Mesendoderm (in vitro differentiated cells): ENCODE results near the gene FYB1.

Experiments used
- DNase-seq: peaks from one replicate; pipeline ENCODE4 v3.0.0; 2013
- H2AK5ac ChIP-seq: 2 replicates; pipeline ENCODE4 v1.6.1; 2013; ENCODE audit warnings: low read length, inconsistent platforms
- H2BK120ac ChIP-seq: 2 replicates; pipeline ENCODE4 v1.6.1; 2013; ENCODE audit warnings: low read depth, mild to moderate bottlenecking, low read length, moderate library complexity, mixed read lengths
- H2BK15ac ChIP-seq: replicated peaks from 2 replicates; pipeline ENCODE4 v1.6.1; 2013; ENCODE audit warnings: low read depth, mild to moderate bottlenecking, moderate library complexity
- H2BK5ac ChIP-seq: 2 replicates; pipeline ENCODE4 v1.6.1; 2013; ENCODE audit warnings: low read length, inconsistent platforms
- H3K18ac ChIP-seq: 2 replicates; pipeline ENCODE4 v1.6.1; 2013; ENCODE audit warnings: mild to moderate bottlenecking, low read length, mixed read lengths
- H3K23ac ChIP-seq: one replicate; pipeline ENCODE4 v1.6.1; 2013; ENCODE audit warnings: low read length
- H3K27ac ChIP-seq: 2 replicates; pipeline ENCODE4 v1.5.1; 2013; ENCODE audit warnings: low read depth, mild to moderate bottlenecking, inconsistent platforms, low read length, moderate library complexity
- H3K27me3 ChIP-seq: 2 replicates; pipeline ENCODE4 v1.6.1; 2013; ENCODE audit warnings: low read length, control low read depth, mild to moderate bottlenecking, inconsistent platforms; ENCODE audit not compliant: insufficient read depth, poor library complexity
- H3K36me3 ChIP-seq: 2 replicates; pipeline ENCODE4 v1.6.1; 2013; ENCODE audit warnings: low read length, inconsistent platforms; ENCODE audit not compliant: control insufficient read depth, insufficient read depth
- H3K4ac ChIP-seq: one replicate; pipeline ENCODE4 v1.6.1; 2013; ENCODE audit warnings: low read depth, mild to moderate bottlenecking, low read length, moderate library complexity
- H3K4me1 ChIP-seq: 2 replicates; pipeline ENCODE4 v1.6.1; 2013; ENCODE audit warnings: low read depth, low read length, inconsistent platforms; ENCODE audit not compliant: control insufficient read depth
- H3K4me2 ChIP-seq: 2 replicates; pipeline ENCODE4 v1.6.1; 2013; ENCODE audit warnings: low read length
- H3K4me3 ChIP-seq: 2 replicates; pipeline ENCODE4 v1.5.1; 2013; ENCODE audit warnings: mild to moderate bottlenecking, low read length
- H3K56ac ChIP-seq: one replicate; pipeline ENCODE4 v1.6.1; 2013; ENCODE audit warnings: low read length
- H3K79me1 ChIP-seq: 2 replicates; pipeline ENCODE4 v1.6.1; 2013; ENCODE audit warnings: low read length, inconsistent platforms
- H3K79me2 ChIP-seq: 2 replicates; pipeline ENCODE4 v1.6.1; 2013; ENCODE audit warnings: mild to moderate bottlenecking, low read length; ENCODE audit not compliant: control insufficient read depth, insufficient read depth
- H3K9ac ChIP-seq: 2 replicates; pipeline ENCODE4 v1.6.1; 2013; ENCODE audit warnings: low read length, inconsistent platforms
- H4K5ac ChIP-seq: one replicate; pipeline ENCODE4 v1.6.1; 2013; ENCODE audit warnings: low read length
- H4K8ac ChIP-seq: one replicate; pipeline ENCODE4 v1.6.1; 2013; ENCODE audit warnings: low read depth, mild to moderate bottlenecking, control low read depth, low read length, moderate library complexity
- WGBS: extraction: QIAGEN DNeasy Blood & Tissue Kit; methylation state at CpG from one replicate; pipeline ENCODE4 v1.1.7; 2013; ENCODE audit warnings: low lambda C conversion rate, missing lambda C conversion rate; ENCODE audit not compliant: insufficient coverage; ENCODE audit errors: extremely low coverage; 5-methylcytosine and 5-hydroxymethylcytosine counted together

Gene FYB1

GRCh38 chr5:39063037-39063436, 156.3 kb downstream of the FYB1 start:
- no peak overlapping the region for H3K27ac ChIP-seq
- no peak overlapping the region for H3K9ac ChIP-seq

GRCh38 chr5:39062530-39062929, 156.8 kb downstream of the FYB1 start:
- Histone ChIP-seq H3K9ac (no peak overlapping the region), H3K4me1 (no peaks in the 10 kb centered on the region), H3K56ac (no peak overlapping the region), H3K23ac (no peak overlapping the region), H2BK15ac (no peak overlapping the region), H3K4ac (no peak overlapping the region), H3K18ac (no peak overlapping the region), H3K4me2 (no peak overlapping the region), H2BK5ac (no peak overlapping the region), H3K79me2 (peaks cover 3% of the 10 kb centered on the region), H2AK5ac (no peak overlapping the region), H3K79me1 (no peaks in the 10 kb centered on the region), H4K5ac (no peak overlapping the region), H3K4me3 (no peak overlapping the region), H4K8ac (no peak overlapping the region), H3K36me3 (no peaks in the 10 kb centered on the region), H2BK120ac (no peak overlapping the region), H3K27ac (no peak overlapping the region), H3K27me3 (no peaks in the 10 kb centered on the region)
- no peak for DNase-seq

More at GRCh38 chr5:39063037-39063436, 156.3 kb downstream of the FYB1 start:
- no peaks in the 10 kb centered on the region for H3K27me3 ChIP-seq
- no peak overlapping the region for H3K56ac ChIP-seq
- no peak overlapping the region for H3K4ac ChIP-seq
- H3K36me3 ChIP-seq, result no peaks in the 10 kb centered on the region
- no peak overlapping the region for H2BK120ac ChIP-seq
- H4K5ac ChIP-seq, result no peak overlapping the region
- no CpG with 5 or more reads among the region's 2 CpGs for WGBS
- H3K79me2 ChIP-seq, result peaks cover 5% of the 10 kb centered on the region
- no peak overlapping the region for H3K23ac ChIP-seq
- DNase-seq, result no peak
- no peak overlapping the region for H3K4me3 ChIP-seq
- no peaks in the 10 kb centered on the region for H3K79me1 ChIP-seq
- H4K8ac ChIP-seq, result no peak overlapping the region
- H2BK15ac ChIP-seq, result no peak overlapping the region
- no peaks in the 10 kb centered on the region for H3K4me1 ChIP-seq
- H2AK5ac ChIP-seq, result no peak overlapping the region
- no peak overlapping the region for H2BK5ac ChIP-seq
- no peak overlapping the region for H3K18ac ChIP-seq
- H3K4me2 ChIP-seq, result no peak overlapping the region

- H3K56ac ChIP-seq, result no peak overlapping the region
- H3K23ac ChIP-seq, result no peak overlapping the region
- no peak overlapping the region for H3K4ac ChIP-seq
- DNase-seq, result no peak
- H3K18ac ChIP-seq, result no peak overlapping the region
- no peaks in the 10 kb centered on the region for H3K79me1 ChIP-seq
- H3K4me1 ChIP-seq, result no peaks in the 10 kb centered on the region
- H3K4me2 ChIP-seq, result no peak overlapping the region
- H3K9ac ChIP-seq, result no peak overlapping the region
- H2BK5ac ChIP-seq, result no peak overlapping the region
- no peak overlapping the region for H3K4me3 ChIP-seq
- H2AK5ac ChIP-seq, result no peak overlapping the region
- H2BK120ac ChIP-seq, result no peak overlapping the region
- no peak overlapping the region for H4K8ac ChIP-seq
- H4K5ac ChIP-seq, result no peak overlapping the region
- no peaks in the 10 kb centered on the region for H3K36me3 ChIP-seq
- WGBS, result 100% methylated on average over 1 of the region's 3 CpGs
- H2BK15ac ChIP-seq, result no peak overlapping the region
- no peak overlapping the region for H3K27ac ChIP-seq
- H3K79me2 ChIP-seq, result peaks cover 3% of the 10 kb centered on the region
- no peaks in the 10 kb centered on the region for H3K27me3 ChIP-seq
These were observed 157.3 kb downstream of the FYB1 start for GRCh38 chr5:39062104-39062503.

- H3K36me3 ChIP-seq, result no peaks in the 10 kb centered on the region
- H3K4ac ChIP-seq, result no peak overlapping the region
- DNase-seq, result no peak
- H4K8ac ChIP-seq, result no peak overlapping the region
- no peak overlapping the region for H2AK5ac ChIP-seq
- H3K27ac ChIP-seq, result no peak overlapping the region
- H3K79me2 ChIP-seq, result peaks cover 2% of the 10 kb centered on the region
- no peak overlapping the region for H3K56ac ChIP-seq
- H3K23ac ChIP-seq, result no peak overlapping the region
- no peaks in the 10 kb centered on the region for H3K4me1 ChIP-seq
- H3K27me3 ChIP-seq, result no peaks in the 10 kb centered on the region
- WGBS, result no CpG with 5 or more reads among the region's 2 CpGs
- no peak overlapping the region for H2BK5ac ChIP-seq
- peaks cover 4% of the 10 kb centered on the region for H3K79me1 ChIP-seq
- H2BK15ac ChIP-seq, result no peak overlapping the region
- H3K4me2 ChIP-seq, result no peak overlapping the region
- H3K18ac ChIP-seq, result no peak overlapping the region
- H3K9ac ChIP-seq, result no peak overlapping the region
- H2BK120ac ChIP-seq, result no peak overlapping the region
- no peak overlapping the region for H4K5ac ChIP-seq
- no peak overlapping the region for H3K4me3 ChIP-seq
These were observed 160.3 kb downstream of the FYB1 start for GRCh38 chr5:39059064-39059463.

GRCh38 chr5:39058178-39058921, 161.0 kb downstream of the FYB1 start:
- Histone ChIP-seq H3K18ac (no peak overlapping the region), H3K9ac (no peak overlapping the region), H3K4me1 (no peaks in the 10 kb centered on the region), H4K5ac (no peak overlapping the region), H2AK5ac (no peak overlapping the region), H3K79me2 (peaks cover 2% of the 10 kb centered on the region), H3K23ac (no peak overlapping the region), H3K4ac (no peak overlapping the region), H4K8ac (no peak overlapping the region), H2BK15ac (no peak overlapping the region), H3K56ac (no peak overlapping the region), H2BK5ac (no peak overlapping the region), H3K27me3 (no peaks in the 10 kb centered on the region), H3K36me3 (no peaks in the 10 kb centered on the region), H3K4me3 (no peak overlapping the region), H3K27ac (no peak overlapping the region), H2BK120ac (no peak overlapping the region), H3K79me1 (peaks cover 4% of the 10 kb centered on the region), H3K4me2 (no peak overlapping the region)
- no peak for DNase-seq
- no CpG with 5 or more reads among the region's 2 CpGs for WGBS

- Histone ChIP-seq H3K4me2 (no peak overlapping the region), H3K79me2 (peaks cover 2% of the 10 kb centered on the region), H2BK5ac (no peak overlapping the region), H3K4me3 (no peak overlapping the region), H2BK15ac (no peak overlapping the region), H2AK5ac (no peak overlapping the region), H3K23ac (no peak overlapping the region), H3K27me3 (no peaks in the 10 kb centered on the region), H4K5ac (no peak overlapping the region), H4K8ac (no peak overlapping the region), H3K4me1 (no peaks in the 10 kb centered on the region), H3K79me1 (peaks cover 4% of the 10 kb centered on the region), H3K4ac (no peak overlapping the region), H3K56ac (no peak overlapping the region), H3K18ac (no peak overlapping the region), H3K27ac (no peak overlapping the region), H2BK120ac (no peak overlapping the region), H3K36me3 (no peaks in the 10 kb centered on the region), H3K9ac (no peak overlapping the region)
- no CpG with 5 or more reads among the region's 2 CpGs for WGBS
- DNase-seq, result no peak
These were observed 161.6 kb downstream of the FYB1 start for GRCh38 chr5:39057734-39058133.
